HCT116 (cell line): ENCODE data around the gene PLSCR5. TPM values are rescaled to one million over a fixed set of nuclear protein-coding genes. Genes with fewer than 3 reads are reported as not detected.

Experiments used
- ATAC-seq: fragments of 200-7000 bp; cut with Tn5 transposase; 2 replicates; pipeline ENCODE4 v1.9.1; 2020; ENCODE audit warnings: mild to moderate bottlenecking, moderate library complexity
- BruUV-seq: library from RNA; stranded (reverse); fragments of 400-500 nt; replicated peaks from 2 replicates; lab custom pipeline; 2021; lab: Mats Ljungman, UMichigan
- CTCF ChIA-PET: fragments of 300-600 bp; sonication (Branson Sonifier 250); formaldehyde crosslinking; loops from one replicate; lab custom pipeline; 2021; ENCODE audit warnings: antibody characterized with exemption; lab: Charles Lee
- POLR2A ChIA-PET: fragments of 300-600, 350-600 bp; sonication (Branson Sonifier 250); formaldehyde crosslinking; loops from one replicate; lab custom pipeline; 2021; ENCODE audit warnings: antibody characterized with exemption; lab: Charles Lee
- RAD21 ChIA-PET, 2 experiments: fragments of 300-600 bp; sonication (Branson Sonifier 250); formaldehyde crosslinking; loops; one replicate each; lab custom pipeline; 2023; ENCODE audit warnings: low total read pairs in 2 of 2; ENCODE audit not compliant: uncharacterized antibody in 2 of 2, unreplicated experiment in 2 of 2, low non-redundant PET in 1 of 2; lab: Charles Lee
- DNase-seq: peaks from one replicate; pipeline ENCODE4 v3.0.0-alpha.2; 2010; ENCODE audit warnings: low read depth, low spot score
- H2AFZ ChIP-seq: fragments of 200-600 bp; shearing (Covaris generic), sonication (generic); 2 replicates; pipeline ENCODE4 v1.6.1; 2017; ENCODE audit warnings: low read depth, mixed run types, mixed read lengths, antibody characterized with exemption, low read length; ENCODE audit not compliant: poor library complexity, severe bottlenecking
- H3K27ac ChIP-seq: 2 replicates; pipeline ENCODE4 v1.5.1; 2012; ENCODE audit warnings: low read depth, low read length
- H3K27me3 ChIP-seq: fragments of 200-600 bp; sonication (generic); 2 replicates; pipeline ENCODE4 v1.6.1; 2016; ENCODE audit warnings: mixed run types, low read length, mixed read lengths; ENCODE audit not compliant: insufficient read depth
- H3K36me3 ChIP-seq, 2 experiments: fragments of 200-500 bp in 1 of 2; fragments of 200-600 bp in 1 of 2; sonication (Bioruptor generic) in 1 of 2; sonication (generic) in 1 of 2; 2 replicates each; pipeline versions ENCODE4 v1.5.1 to v1.6.1; 2014 to 2016; ENCODE audit warnings: low read length in 2 of 2, inconsistent platforms in 1 of 2, mixed read lengths in 1 of 2, mixed run types in 1 of 2; ENCODE audit not compliant: insufficient read depth in 2 of 2, control insufficient read depth in 1 of 2
- H3K4me1 ChIP-seq, 2 experiments: fragments of 200-600 bp in 1 of 2; sonication (generic) in 1 of 2; 2 replicates each; pipeline versions ENCODE4 v1.5.1 to v1.6.1; 2012 to 2017; ENCODE audit warnings: low read length in 2 of 2, inconsistent platforms in 1 of 2, mild to moderate bottlenecking in 1 of 2, mixed read lengths in 1 of 2, mixed run types in 1 of 2, moderate library complexity in 1 of 2; ENCODE audit not compliant: insufficient read depth in 2 of 2, control insufficient read depth in 1 of 2
- H3K4me2 ChIP-seq: fragments of 200-600 bp; sonication (generic); 2 replicates; pipeline ENCODE4 v1.6.1; 2017; ENCODE audit warnings: mixed run types, low read length, mixed read lengths
- H3K4me3 ChIP-seq, 2 experiments: fragments of 200-600 bp in 1 of 2; sonication (generic) in 1 of 2; replicated peaks in 1 of 2; 2 replicates each; pipeline ENCODE4 v1.5.1; 2011 to 2016; ENCODE audit warnings: low read length in 2 of 2, control low read depth in 1 of 2, low read depth in 1 of 2, mild to moderate bottlenecking in 1 of 2, mixed read lengths in 1 of 2, mixed run types in 1 of 2
- H3K79me2 ChIP-seq: fragments of 200-600 bp; sonication (generic); 2 replicates; pipeline ENCODE4 v1.6.1; 2017; ENCODE audit warnings: mild to moderate bottlenecking, mixed run types, low read length, moderate library complexity, mixed read lengths; ENCODE audit not compliant: insufficient read depth
- H3K9ac ChIP-seq: fragments of 200-600 bp; sonication (generic); 2 replicates; pipeline ENCODE4 v1.6.1; 2016; ENCODE audit warnings: low read length, mixed read lengths
- H3K9me2 ChIP-seq: fragments of 200-600 bp; sonication (generic), shearing (Covaris generic); 2 replicates; pipeline ENCODE4 v1.6.1; 2017; ENCODE audit warnings: mixed run types, mild to moderate bottlenecking, moderate library complexity; ENCODE audit not compliant: insufficient read depth
- H3K9me3 ChIP-seq, 2 experiments: fragments of 200-500 bp in 1 of 2; fragments of 200-600 bp in 1 of 2; sonication (Bioruptor generic) in 1 of 2; sonication (generic) in 1 of 2; 2 replicates each; pipeline ENCODE4 v1.6.1; 2014 to 2017; ENCODE audit warnings: low read length in 2 of 2, mixed read lengths in 2 of 2, inconsistent platforms in 1 of 2, low read depth in 1 of 2, mild to moderate bottlenecking in 1 of 2, mixed run types in 1 of 2, moderate library complexity in 1 of 2; ENCODE audit not compliant: control insufficient read depth in 1 of 2, insufficient read depth in 1 of 2
- H4K20me1 ChIP-seq: fragments of 200-600 bp; sonication (generic), shearing (Covaris generic); 2 replicates; pipeline ENCODE4 v1.6.1; 2017; ENCODE audit warnings: mixed run types, mild to moderate bottlenecking, moderate library complexity; ENCODE audit not compliant: insufficient read depth
- ATF3 ChIP-seq: IDR thresholded peaks from 2 replicates; pipeline ENCODE4 v1.6.1; 2012
- CBX3 ChIP-seq: IDR thresholded peaks from 2 replicates; pipeline ENCODE4 v1.6.1; 2012; ENCODE audit warnings: low read depth
- CEBPB ChIP-seq: IDR thresholded peaks from 2 replicates; pipeline ENCODE4 v1.6.1; 2012; ENCODE audit warnings: low read depth
- CTCF ChIP-seq, 3 experiments: fragments of 200-600 bp in 1 of 3; sonication (generic) in 1 of 3; IDR thresholded peaks in 2 of 3; conservative IDR thresholded peaks in 1 of 3; 2 replicates each; pipeline ENCODE4 v1.5.1; 2012 to 2017; ENCODE audit warnings: low read depth in 2 of 3, low read length in 2 of 3, antibody characterized with exemption in 1 of 3, borderline replicate concordance in 1 of 3, control low read depth in 1 of 3, mild to moderate bottlenecking in 1 of 3, mixed read lengths in 1 of 3, mixed run types in 1 of 3, moderate library complexity in 1 of 3; ENCODE audit not compliant: insufficient read depth in 1 of 3
- EZH2 ChIP-seq: fragments of 200-600 bp; sonication (generic); IDR thresholded peaks from 2 replicates; pipeline ENCODE4 v1.6.1; 2017; ENCODE audit warnings: antibody characterized with exemption, mixed run types
- EZH2phosphoT487 ChIP-seq: fragments of 200-600 bp; IDR thresholded peaks from 2 replicates; pipeline ENCODE4 v1.6.1; 2018; ENCODE audit warnings: antibody characterized with exemption, borderline replicate concordance
- MAX ChIP-seq: IDR thresholded peaks from 2 replicates; pipeline ENCODE4 v1.6.1; 2012
- REST ChIP-seq: IDR thresholded peaks from 2 replicates; pipeline ENCODE4 v1.6.1; 2012; ENCODE audit warnings: low read depth
- SRF ChIP-seq: IDR thresholded peaks from 2 replicates; pipeline ENCODE4 v1.6.1; 2012; ENCODE audit warnings: low read depth
- YY1 ChIP-seq: IDR thresholded peaks from 2 replicates; pipeline ENCODE4 v1.6.1; 2011; ENCODE audit warnings: low read length, low read depth, moderate library complexity, mild to moderate bottlenecking; ENCODE audit not compliant: insufficient replicate concordance; ENCODE audit errors: extremely low read depth
- ZFX ChIP-seq: fragments of 450-650 bp; IDR thresholded peaks from 2 replicates; pipeline ENCODE4 v1.6.1; 2017
- ZNF274 ChIP-seq: fragments of 200-500 bp; sonication (Bioruptor generic); IDR thresholded peaks from 2 replicates; pipeline ENCODE4 v1.6.1; 2014; ENCODE audit warnings: mild to moderate bottlenecking, low read depth, low read length, inconsistent platforms
- intact Hi-C: fragments of 100-400 bp; cut with micrococcal nuclease; formaldehyde crosslinking; loops from 2 replicates; pipeline ENCODE4 v1.10.0; 2022
- total RNA-seq: library from RNA; stranded (reverse); gene quantifications from one replicate; pipeline ENCODE4 v1.2.1, GENCODE V29; 2021; ENCODE audit not compliant: unreplicated experiment

Gene PLSCR5
- total RNA-seq, 1 experiment from 2014 or later, result not detected

GRCh38 chr3:146574173-146574572 lies 31.0 kb downstream of the PLSCR5 start:
- Histone ChIP-seq H2AFZ (no peak overlapping the region), H3K9ac (no peak overlapping the region), H3K36me3 (no peaks in the 10 kb centered on the region), H3K4me2 (no peak overlapping the region), H3K27me3 (no peaks in the 10 kb centered on the region), H3K79me2 (no peaks in the 10 kb centered on the region), H3K9me2 (no peaks in the 10 kb centered on the region), H3K27ac (no peak overlapping the region), H4K20me1 (no peaks in the 10 kb centered on the region), H3K9me3 (no peaks in the 10 kb centered on the region), H3K4me3 (no peak overlapping the region), H3K4me1 (no peaks in the 10 kb centered on the region)
- no peak for ATAC-seq
- intact Hi-C loops, result loop anchor here (10.0 kb wide), 1 partner anchor 799 kb away; no protein-coding TSS in a partner anchor
- CTCF ChIA-PET, result no interaction called here
- POLR2A ChIA-PET, result no interaction called here
- BruUV-seq, result no TSS peak
- RAD21 ChIA-PET, result no interaction called here
- no peak for DNase-seq
- TF ChIP-seq ZFX (no peak), EZH2phosphoT487 (no peak), ZNF274 (no peak), SRF (no peak), MAX (no peak), REST (no peak)

GRCh38 chr3:146569314-146569713 lies 35.8 kb downstream of the PLSCR5 start:
- ChIA-PET POLR2A (no interaction called here), RAD21 (no interaction called here), CTCF (no interaction called here)
- Histone ChIP-seq H3K4me2 (no peak overlapping the region), H3K9ac (no peak overlapping the region), H3K79me2 (no peaks in the 10 kb centered on the region), H3K4me1 (no peaks in the 10 kb centered on the region), H3K27ac (no peak overlapping the region), H2AFZ (no peak overlapping the region), H4K20me1 (no peaks in the 10 kb centered on the region), H3K27me3 (no peaks in the 10 kb centered on the region), H3K9me2 (no peaks in the 10 kb centered on the region), H3K4me3 (no peak overlapping the region), H3K36me3 (no peaks in the 10 kb centered on the region), H3K9me3 (no peaks in the 10 kb centered on the region)
- no peak for DNase-seq
- BruUV-seq, result no TSS peak
- no peak for TF ChIP-seq SRF
- TF ChIP-seq EZH2, result no peak
- TF ChIP-seq ATF3, result no peak
- no peak for TF ChIP-seq YY1
- TF ChIP-seq CBX3, result no peak
- TF ChIP-seq CEBPB, result no peak
- TF ChIP-seq CTCF (IDR thresholded peaks at IDR 0.05 in 2 of 3, conservative IDR thresholded peaks at IDR 0.05 in 1 of 3; ENCODE audit: borderline replicate concordance in 1 of 3, insufficient read depth in 1 of 3, low read depth in 2 of 3, low read length in 2 of 3), result no peak
- intact Hi-C loops, result no loop called here
- no peak for ATAC-seq
